Purkinje cell (primary cell): Measurements from ENCODE around the gene RFPL3. TPM values are rescaled to one million over a fixed set of nuclear protein-coding genes. Genes with fewer than 3 reads are reported as not detected.

ENCODE experiments used
- polyA plus RNA-seq: library from polyadenylated mRNA; unstranded; fragments of >200 nt; fragmentation: Nextera tagmentation; gene quantifications from 2 replicates; pipeline ENCODE4 v1.2.1, GENCODE V29; 2014

RFPL3 gene
- not detected in 2 replicates for polyA plus RNA-seq

DNA sequence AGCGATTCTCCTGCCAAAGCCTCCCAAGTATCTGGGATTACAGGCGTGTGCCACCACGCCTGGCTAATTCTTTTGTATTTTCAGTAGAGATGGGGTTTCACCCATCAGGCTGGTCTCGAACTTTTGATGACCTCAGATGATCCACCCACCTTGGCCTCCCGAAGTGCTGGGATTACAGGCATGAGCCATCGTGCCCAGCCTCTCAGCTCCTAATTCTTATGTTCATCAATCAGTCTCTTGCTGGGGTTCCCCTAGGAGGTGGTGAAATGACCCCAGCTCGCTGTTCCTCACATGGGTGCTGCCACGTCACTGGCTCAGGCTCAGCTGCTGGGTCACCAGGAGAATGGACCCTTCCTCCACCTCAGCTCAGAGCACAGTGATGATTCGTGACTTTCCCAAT lies at the start of gene RFPL3:
Gene RFPL3 (plus strand): TSS at position 301 of the 400 bp plus-strand sequence. CDS start 205 bp downstream, outside the sequence.

Other genes with a start within 250 kb of the RFPL3 start
- gene C22orf42, start 198.6 kb upstream of the RFPL3 start, polyA plus RNA-seq, result not detected in 2 replicates
- gene RFPL2, start 152.8 kb upstream of the RFPL3 start, polyA plus RNA-seq, result 6.4 and 6.5 TPM in 2 replicates
- 0.22 and 0.39 TPM in 2 replicates for gene SLC5A4, start 102.5 kb upstream of the RFPL3 start, polyA plus RNA-seq
- gene RTCB, start 54.4 kb downstream of the RFPL3 start, polyA plus RNA-seq, result 34.5 and 56.1 TPM in 2 replicates
- not detected in 2 replicates for gene BPIFC, start 106.6 kb downstream of the RFPL3 start, polyA plus RNA-seq
- gene FBXO7, start 116.9 kb downstream of the RFPL3 start, polyA plus RNA-seq, result 35.0 and 42.4 TPM in 2 replicates